HG03039 (cell line): ENCODE measurements around the gene ATP8A2.

Experiments
- ATAC-seq: cut with Tn5 transposase; IDR thresholded peaks from one replicate; pipeline ENCODE4 v1.9.1; 2021; ENCODE audit warnings: mild to moderate bottlenecking, moderate library complexity; ENCODE audit not compliant: unreplicated experiment

Gene ATP8A2

GRCh38 chr13:25980255-25980654 is 608.5 kb downstream of the ATP8A2 start:
- no peak for ATAC-seq

- no peak for ATAC-seq
These were observed 609.3 kb downstream of the ATP8A2 start for GRCh38 chr13:25981060-25981459.

- no peak for ATAC-seq
These were observed 611.1 kb downstream of the ATP8A2 start for GRCh38 chr13:25982907-25983306.

- no peak for ATAC-seq
These were observed 616.2 kb downstream of the ATP8A2 start for GRCh38 chr13:25987987-25988386.

- no peak for ATAC-seq
These were observed 616.9 kb downstream of the ATP8A2 start for GRCh38 chr13:25988661-25989060.

GRCh38 chr13:25990801-25991200 is 619.0 kb downstream of the ATP8A2 start:
- no peak for ATAC-seq

GRCh38 chr13:25992076-25992475 is 620.3 kb downstream of the ATP8A2 start:
- no peak for ATAC-seq

- ATAC-seq: no peak
These were observed 635.7 kb downstream of the ATP8A2 start for GRCh38 chr13:26007261-26008125.

- no peak for ATAC-seq
These were observed 638.9 kb downstream of the ATP8A2 start for GRCh38 chr13:26010487-26011207.

GRCh38 chr13:26011208-26011573 is 639.4 kb downstream of the ATP8A2 start:
- ATAC-seq: no peak

GRCh38 chr13:26011996-26012821 is 640.4 kb downstream of the ATP8A2 start:
- ATAC-seq: no peak

GRCh38 chr13:26012995-26013394 is 641.2 kb downstream of the ATP8A2 start:
- ATAC-seq: no peak

- no peak for ATAC-seq
These were observed 643.7 kb downstream of the ATP8A2 start for GRCh38 chr13:26015271-26016125.

- ATAC-seq: no peak
These were observed 644.4 kb downstream of the ATP8A2 start for GRCh38 chr13:26016189-26016588.

- ATAC-seq: no peak
These were observed 645.6 kb downstream of the ATP8A2 start for GRCh38 chr13:26017196-26017921.

- no peak for ATAC-seq
These were observed 646.3 kb downstream of the ATP8A2 start for GRCh38 chr13:26017932-26018665.

GRCh38 chr13:26019251-26019650 is 647.5 kb downstream of the ATP8A2 start:
- no peak for ATAC-seq

- no peak for ATAC-seq
These were observed 648.4 kb downstream of the ATP8A2 start for GRCh38 chr13:26019881-26020870.
